NOMO-1 (cell line): ENCODE results near the gene FSTL3.
"Not testable (repeated sequence)": the region's sequence is repeated elsewhere in the genome, so short reads cannot be mapped to it uniquely, and the experiment has no call there.

Experiments
- DNase-seq, 2 experiments: peaks; one replicate each; lab custom pipeline; 2025; ENCODE audit not compliant: unreplicated experiment in 2 of 2; lab: John Stamatoyannopoulos, UW

The FSTL3 gene

DNA sequence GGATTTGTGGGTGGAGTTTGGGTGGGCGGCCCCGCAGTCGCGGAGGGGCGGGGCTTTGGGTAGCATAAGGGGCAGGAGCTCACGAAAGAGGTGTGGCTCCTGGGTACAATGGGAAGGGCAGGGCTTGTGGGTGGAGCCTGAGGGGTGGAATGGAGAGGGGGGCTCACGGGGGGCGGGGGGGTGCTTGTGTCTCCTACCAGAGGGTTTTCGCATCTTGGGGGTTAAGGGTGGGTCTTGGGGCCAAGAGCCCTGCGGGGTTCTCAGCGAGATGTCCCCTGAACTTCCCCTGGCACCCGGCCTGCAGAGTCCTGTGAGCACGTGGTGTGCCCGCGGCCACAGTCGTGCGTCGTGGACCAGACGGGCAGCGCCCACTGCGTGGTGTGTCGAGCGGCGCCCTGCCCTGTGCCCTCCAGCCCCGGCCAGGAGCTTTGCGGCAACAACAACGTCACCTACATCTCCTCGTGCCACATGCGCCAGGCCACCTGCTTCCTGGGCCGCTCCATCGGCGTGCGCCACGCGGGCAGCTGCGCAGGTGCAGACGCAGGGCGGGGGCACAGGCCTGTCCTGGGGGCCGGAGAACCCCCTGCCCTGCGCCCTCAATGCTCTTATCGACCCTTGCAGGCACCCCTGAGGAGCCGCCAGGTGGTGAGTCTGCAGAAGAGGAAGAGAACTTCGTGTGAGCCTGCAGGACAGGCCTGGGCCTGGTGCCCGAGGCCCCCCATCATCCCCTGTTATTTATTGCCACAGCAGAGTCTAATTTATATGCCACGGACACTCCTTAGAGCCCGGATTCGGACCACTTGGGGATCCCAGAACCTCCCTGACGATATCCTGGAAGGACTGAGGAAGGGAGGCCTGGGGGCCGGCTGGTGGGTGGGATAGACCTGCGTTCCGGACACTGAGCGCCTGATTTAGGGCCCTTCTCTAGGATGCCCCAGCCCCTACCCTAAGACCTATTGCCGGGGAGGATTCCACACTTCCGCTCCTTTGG lies 5.1 kb downstream of the FSTL3 start:
- DNase-seq: peak in 1 of 2 experiments; percentile 91

- DNase-seq: no peak
Observed at GRCh38 chr19:682678-683320, 6.6 kb downstream of the FSTL3 start.

DNA sequence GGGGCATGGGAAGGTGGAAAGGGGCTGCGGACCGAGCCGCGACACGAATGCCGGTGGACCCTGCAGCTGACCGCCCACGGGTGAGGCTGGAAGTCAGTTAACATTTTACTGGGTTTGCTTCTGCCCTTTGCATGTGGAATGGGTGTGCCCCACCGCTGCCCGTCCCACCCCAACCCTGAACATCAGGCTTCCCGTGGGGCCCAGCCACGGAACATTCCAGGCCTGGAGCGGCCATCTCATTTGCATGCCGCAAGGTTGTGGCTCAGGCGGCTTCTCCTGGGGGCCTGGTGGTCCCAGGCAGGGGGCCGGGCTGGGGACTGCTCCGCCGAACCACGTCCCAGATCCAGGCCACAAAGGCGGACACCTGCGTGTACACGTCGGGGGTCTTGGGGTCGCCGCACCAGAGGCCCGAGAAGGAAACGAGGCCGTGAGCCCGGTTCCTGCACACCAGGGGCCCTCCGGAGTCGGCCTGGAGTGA lies 9.3 kb downstream of the FSTL3 start:
- no peak for DNase-seq

GRCh38 chr19:686589-687297 lies 10.6 kb downstream of the FSTL3 start:
- no peak for DNase-seq

- DNase-seq: no peak
Observed at GRCh38 chr19:687569-688166, 11.5 kb downstream of the FSTL3 start.

DNA sequence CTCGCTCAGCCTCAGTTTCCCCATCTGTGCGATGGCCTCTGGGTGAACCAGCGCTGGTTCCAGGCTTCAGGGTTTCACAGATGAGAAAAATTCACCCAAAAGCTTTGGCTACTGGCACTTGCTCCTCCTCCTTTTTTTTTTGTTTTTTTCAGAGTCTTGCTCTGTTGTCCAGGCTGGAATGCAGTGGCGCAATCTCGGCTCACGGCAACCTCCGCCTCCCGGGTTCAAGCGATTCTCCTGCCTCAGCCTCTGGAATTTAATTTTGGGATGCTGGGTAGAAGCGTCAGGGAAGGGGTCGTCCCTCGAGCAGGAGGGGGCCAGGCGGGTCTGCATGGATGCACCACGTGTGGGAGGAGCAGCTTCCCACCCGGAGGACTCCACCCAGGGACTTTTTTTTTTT lies 12.0 kb downstream of the FSTL3 start:
- no peak for DNase-seq

DNA sequence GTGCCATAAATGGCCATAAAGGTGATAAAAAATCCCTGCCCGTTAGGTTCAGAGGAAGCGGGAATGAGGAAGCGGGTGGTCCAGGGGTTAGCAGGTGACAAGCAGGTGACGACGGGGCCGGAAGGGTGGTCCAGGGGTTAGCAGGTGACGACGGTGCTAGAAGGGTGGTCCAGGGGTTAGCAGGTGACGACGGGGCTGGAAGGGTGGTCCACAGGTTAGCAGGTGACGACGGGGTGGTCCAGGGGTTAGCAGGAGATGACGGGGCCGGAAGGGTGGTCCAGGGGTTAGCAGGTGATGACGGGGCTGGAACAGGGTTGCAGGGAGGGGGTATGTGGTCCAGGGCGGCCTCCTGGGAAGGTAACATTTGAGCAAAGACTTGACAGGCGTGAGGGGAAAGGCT lies 12.8 kb downstream of the FSTL3 start:
- no peak for DNase-seq

DNA sequence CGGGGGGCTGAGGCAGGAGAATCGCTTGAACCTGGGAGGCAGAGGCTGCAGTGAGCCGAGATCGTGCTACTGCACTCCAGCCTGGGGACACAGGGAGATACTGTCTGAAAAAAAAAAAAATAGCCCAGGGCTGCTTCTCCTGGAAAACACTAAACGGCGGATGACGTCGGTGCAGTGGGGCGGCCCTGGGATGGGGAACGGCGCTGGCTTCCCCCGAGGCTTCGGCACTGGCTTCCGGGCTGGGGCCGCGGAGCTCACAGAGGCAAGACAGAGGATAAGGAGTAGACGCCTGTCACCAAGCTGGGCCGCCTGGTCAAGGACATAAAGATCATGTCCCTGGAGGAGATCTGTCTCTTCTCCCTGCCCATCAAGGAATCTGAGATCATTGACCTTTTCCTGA lies 14.0 kb downstream of the FSTL3 start:
- no peak for DNase-seq

GRCh38 chr19:694481-695351 lies 18.5 kb downstream of the FSTL3 start:
- no peak for DNase-seq

GRCh38 chr19:695352-695949 lies 19.3 kb downstream of the FSTL3 start, which contains the start of gene PRSS57:
Gene PRSS57 (minus strand): TSS chr19:695452. CDS start chr19:695430, 22 bp downstream.
- DNase-seq: peak; percentile 28 to 59

DNA sequence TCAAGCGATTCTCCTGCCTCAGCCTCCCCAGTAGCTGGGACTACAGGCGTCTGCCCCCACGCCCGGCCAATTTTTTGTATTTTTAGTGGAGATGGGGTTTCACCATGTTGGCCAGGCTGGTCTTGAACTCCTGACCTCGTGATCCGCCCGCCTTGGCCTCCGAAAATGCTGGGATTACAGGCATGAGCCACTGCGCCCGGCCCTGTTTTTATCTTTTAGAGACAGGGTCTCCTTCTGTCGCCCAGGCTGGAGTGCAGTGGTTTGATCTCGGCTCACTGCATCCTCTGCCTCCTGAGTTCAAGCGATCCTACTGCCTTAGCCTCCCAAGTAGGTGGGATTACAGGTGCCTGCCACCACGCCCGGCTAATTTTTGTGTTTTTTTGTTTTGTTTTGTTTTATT lies 22.3 kb downstream of the FSTL3 start:
- not testable (repeated sequence) for DNase-seq

DNA sequence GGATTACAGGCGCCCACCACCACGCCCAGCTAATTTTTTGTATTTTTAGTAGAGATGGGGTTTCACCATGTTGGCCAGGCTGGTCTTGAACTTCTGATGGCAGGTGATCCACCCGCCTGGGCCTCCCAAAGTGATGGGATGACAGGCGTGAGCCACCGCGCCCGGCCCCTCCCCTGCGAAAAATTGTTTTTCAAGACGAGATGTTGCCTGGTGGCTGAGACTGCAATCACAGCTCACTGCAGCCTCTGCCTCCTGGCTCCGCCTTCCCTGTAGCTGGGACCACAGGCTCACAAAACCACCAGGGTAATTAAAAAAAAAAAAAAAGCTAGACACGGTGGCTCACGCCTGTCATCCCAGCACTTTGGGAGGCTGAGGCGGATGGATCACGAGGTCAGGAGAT lies 23.7 kb downstream of the FSTL3 start:
- peak; percentile 68 to 76 for DNase-seq

DNA sequence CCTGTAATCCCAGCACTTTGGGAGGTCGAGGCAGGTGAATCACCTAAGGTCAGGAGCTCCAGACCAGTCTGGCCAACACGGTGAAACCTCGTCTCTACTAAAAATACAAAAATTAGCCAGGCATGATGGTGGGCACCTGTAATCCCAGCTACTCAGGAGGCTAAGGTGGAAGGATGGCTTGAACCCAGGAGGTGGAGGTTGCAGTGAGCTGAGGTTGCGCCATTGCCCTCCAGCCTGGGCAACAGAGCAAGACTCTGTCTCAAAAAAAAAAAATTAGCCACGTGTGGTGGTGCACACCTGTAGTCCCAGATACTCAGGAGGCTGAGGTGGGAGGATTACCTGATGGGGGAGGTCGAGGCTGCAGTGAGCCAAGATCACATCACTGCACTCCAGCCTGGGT lies 26.7 kb downstream of the FSTL3 start:
- not testable (repeated sequence) for DNase-seq

- no peak for DNase-seq
Observed at GRCh38 chr19:703329-703650, 27.1 kb downstream of the FSTL3 start.

- peak; percentile 95 to 98 for DNase-seq
Observed at GRCh38 chr19:703651-704446, 27.7 kb downstream of the FSTL3 start.

DNA sequence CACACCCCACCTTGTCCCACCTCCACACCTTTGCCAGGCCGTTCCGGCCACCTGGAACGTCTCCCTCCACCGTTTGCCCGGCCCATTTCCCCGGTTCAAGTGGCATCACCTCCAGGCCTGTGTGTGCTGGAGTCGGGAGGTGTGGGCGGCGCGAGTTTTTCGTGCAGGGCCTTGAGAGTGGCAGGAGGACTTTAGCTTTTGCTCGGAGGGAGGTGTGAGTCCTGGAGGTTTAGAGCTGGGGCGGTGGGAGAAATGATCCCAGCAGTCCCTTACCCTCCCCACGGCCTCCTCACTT lies 28.2 kb downstream of the FSTL3 start:
- DNase-seq: no peak

- peak in 1 of 2 experiments; percentile 20 for DNase-seq
Observed at GRCh38 chr19:708154-709143, 32.3 kb downstream of the FSTL3 start, which contains the start of gene PALM. Gene PALM (plus strand): TSS chr19:708935. CDS start chr19:709147, 212 bp downstream.
